ENCODE data around the gene SLC23A2.
"Not testable (repeated sequence)": the region's sequence is repeated elsewhere in the genome, so short reads cannot be mapped to it uniquely, and the experiment has no call there.

The SLC23A2 gene

GRCh38 chr20:4871486-4871885 lies 129.8 kb downstream of the SLC23A2 start:
- ATAC-seq = no peak

- no peak for ATAC-seq
Measured at GRCh38 chr20:4870906-4871305, 130.4 kb downstream of the SLC23A2 start.

- no peak for ATAC-seq
Measured at GRCh38 chr20:4869290-4870193, 131.8 kb downstream of the SLC23A2 start.

- no peak for ATAC-seq
Measured at GRCh38 chr20:4867051-4867450, 134.3 kb downstream of the SLC23A2 start.

GRCh38 chr20:4866429-4866828 lies 134.9 kb downstream of the SLC23A2 start:
- no peak for ATAC-seq

- ATAC-seq = no peak
Measured at GRCh38 chr20:4864311-4864752, 137.0 kb downstream of the SLC23A2 start.

- ATAC-seq = no peak
Measured at GRCh38 chr20:4862661-4863060, 138.6 kb downstream of the SLC23A2 start.

- ATAC-seq = no peak
Measured at GRCh38 chr20:4861961-4862360, 139.3 kb downstream of the SLC23A2 start.

- no peak for ATAC-seq
Measured at GRCh38 chr20:4858000-4858399, 143.3 kb downstream of the SLC23A2 start.

- ATAC-seq = no peak
Measured at GRCh38 chr20:4856022-4856755, 145.1 kb downstream of the SLC23A2 start.

GRCh38 chr20:4855555-4855954 lies 145.8 kb downstream of the SLC23A2 start:
- ATAC-seq = no peak

- ATAC-seq = no peak
Measured at GRCh38 chr20:4855097-4855496, 146.2 kb downstream of the SLC23A2 start.

- no peak for ATAC-seq
Measured at GRCh38 chr20:4854561-4854901, 146.8 kb downstream of the SLC23A2 start.

GRCh38 chr20:4853757-4854560 lies 147.4 kb downstream of the SLC23A2 start:
- ATAC-seq = no peak

- no peak for ATAC-seq
Measured at GRCh38 chr20:4853004-4853403, 148.3 kb downstream of the SLC23A2 start.

- ATAC-seq = no peak
Measured at GRCh38 chr20:4850960-4851359, 150.3 kb downstream of the SLC23A2 start.

- ATAC-seq = not testable (repeated sequence)
Measured at GRCh38 chr20:4848829-4849228, 152.5 kb downstream of the SLC23A2 start.

GRCh38 chr20:4848041-4848440 lies 153.3 kb downstream of the SLC23A2 start:
- no peak for ATAC-seq

GRCh38 chr20:4846821-4847220 lies 154.5 kb downstream of the SLC23A2 start:
- ATAC-seq = no peak

GRCh38 chr20:4844751-4845465 lies 156.4 kb downstream of the SLC23A2 start:
- peak in 1 of 2 donors; percentile 59 for ATAC-seq

GRCh38 chr20:4844325-4844724 lies 157.0 kb downstream of the SLC23A2 start:
- no peak for ATAC-seq

GRCh38 chr20:4840801-4841200 lies 160.5 kb downstream of the SLC23A2 start:
- ATAC-seq = no peak
